WERI-Rb-1 (cell line): ENCODE measurements around the gene CNN2.

Experiments used
- DNase-seq: peaks from one replicate; pipeline ENCODE4 v3.0.0-alpha.2; 2020
- H3K27ac ChIP-seq: fragments of 250-450 bp; sonication (Bioruptor Pico); 2 replicates; pipeline ENCODE4 v1.5.1; 2020; ENCODE audit warnings: mild to moderate bottlenecking, moderate library complexity
- H3K27me3 ChIP-seq: fragments of 250-450 bp; sonication (Bioruptor Pico); 2 replicates; pipeline ENCODE4 v1.5.1; 2021; ENCODE audit warnings: mild to moderate bottlenecking, low read depth, moderate library complexity; ENCODE audit not compliant: insufficient read depth, severe bottlenecking
- H3K36me3 ChIP-seq: fragments of 250-450 bp; sonication (Bioruptor Pico); 2 replicates; pipeline ENCODE4 v1.5.1; 2020; ENCODE audit warnings: mild to moderate bottlenecking, moderate library complexity
- H3K4me3 ChIP-seq: 2 replicates; pipeline ENCODE4 v1.5.1; 2011; ENCODE audit warnings: low read depth, mild to moderate bottlenecking, control low read depth, low read length
- H3K9me3 ChIP-seq: fragments of 250-450 bp; sonication (Bioruptor Pico); 2 replicates; pipeline ENCODE4 v1.5.1; 2021; ENCODE audit warnings: mild to moderate bottlenecking, moderate library complexity; ENCODE audit not compliant: severe bottlenecking
- CTCF ChIP-seq: IDR thresholded peaks from 2 replicates; pipeline ENCODE4 v1.5.1; 2011; ENCODE audit warnings: low read depth, mild to moderate bottlenecking, control low read depth, inconsistent platforms, low read length

Gene CNN2

DNA sequence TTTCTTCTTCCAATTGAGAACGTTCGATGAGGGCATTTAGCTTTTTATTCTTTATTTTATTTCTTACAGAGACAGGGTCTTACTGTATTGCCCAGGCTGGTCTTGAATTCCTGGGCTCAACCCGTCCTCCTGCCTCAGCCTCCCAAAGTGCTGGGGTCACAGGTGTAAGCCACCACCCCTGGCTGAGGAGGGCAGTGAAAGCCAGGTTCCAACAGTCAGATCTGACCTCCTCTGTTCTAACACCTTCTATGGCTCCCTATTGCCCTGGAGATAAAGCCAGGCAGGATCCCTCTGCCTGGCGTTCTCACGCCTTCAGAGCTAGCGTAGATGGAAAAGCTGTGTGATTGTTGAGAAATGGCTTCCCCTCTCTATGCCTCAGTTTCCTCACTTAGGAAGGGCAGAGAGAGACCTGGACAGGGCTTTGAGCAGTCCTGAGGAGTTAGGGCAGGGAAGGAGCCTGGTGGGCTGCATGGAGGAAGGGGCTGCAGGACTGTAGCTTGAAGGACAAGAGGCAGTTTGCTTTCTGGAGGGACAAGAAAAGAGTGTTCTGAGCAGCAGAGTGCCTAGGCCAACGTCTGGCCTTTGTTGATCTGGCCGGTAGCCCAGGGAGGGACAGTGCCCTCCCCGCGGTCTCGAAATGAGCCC is 46.1 kb downstream of the CNN2 start:
- H3K36me3 ChIP-seq = no peaks in the 10 kb centered on the region

GRCh38 chr19:1073063-1073955 is 46.9 kb downstream of the CNN2 start:
- Histone ChIP-seq H3K9me3 (no peaks in the 10 kb centered on the region), H3K27ac (no peak overlapping the region), H3K27me3 (no peaks in the 10 kb centered on the region), H3K4me3 (no peak overlapping the region), H3K36me3 (no peaks in the 10 kb centered on the region)
- no peak for TF ChIP-seq CTCF
- no peak for DNase-seq

More for the DNA sequence above, 46.1 kb downstream of the CNN2 start:
- no peaks in the 10 kb centered on the region for H3K27me3 ChIP-seq
- no peak overlapping the region for H3K27ac ChIP-seq
- H3K9me3 ChIP-seq = no peaks in the 10 kb centered on the region
- no peak overlapping the region for H3K4me3 ChIP-seq
- DNase-seq = no peak
- no peak for TF ChIP-seq CTCF

GRCh38 chr19:1073956-1074517 is 47.6 kb downstream of the CNN2 start:
- no peaks in the 10 kb centered on the region for H3K36me3 ChIP-seq
- DNase-seq = no peak
- H3K9me3 ChIP-seq = no peaks in the 10 kb centered on the region
- no peaks in the 10 kb centered on the region for H3K27me3 ChIP-seq
- H3K4me3 ChIP-seq = no peak overlapping the region
- TF ChIP-seq CTCF = no peak
- no peak overlapping the region for H3K27ac ChIP-seq

DNA sequence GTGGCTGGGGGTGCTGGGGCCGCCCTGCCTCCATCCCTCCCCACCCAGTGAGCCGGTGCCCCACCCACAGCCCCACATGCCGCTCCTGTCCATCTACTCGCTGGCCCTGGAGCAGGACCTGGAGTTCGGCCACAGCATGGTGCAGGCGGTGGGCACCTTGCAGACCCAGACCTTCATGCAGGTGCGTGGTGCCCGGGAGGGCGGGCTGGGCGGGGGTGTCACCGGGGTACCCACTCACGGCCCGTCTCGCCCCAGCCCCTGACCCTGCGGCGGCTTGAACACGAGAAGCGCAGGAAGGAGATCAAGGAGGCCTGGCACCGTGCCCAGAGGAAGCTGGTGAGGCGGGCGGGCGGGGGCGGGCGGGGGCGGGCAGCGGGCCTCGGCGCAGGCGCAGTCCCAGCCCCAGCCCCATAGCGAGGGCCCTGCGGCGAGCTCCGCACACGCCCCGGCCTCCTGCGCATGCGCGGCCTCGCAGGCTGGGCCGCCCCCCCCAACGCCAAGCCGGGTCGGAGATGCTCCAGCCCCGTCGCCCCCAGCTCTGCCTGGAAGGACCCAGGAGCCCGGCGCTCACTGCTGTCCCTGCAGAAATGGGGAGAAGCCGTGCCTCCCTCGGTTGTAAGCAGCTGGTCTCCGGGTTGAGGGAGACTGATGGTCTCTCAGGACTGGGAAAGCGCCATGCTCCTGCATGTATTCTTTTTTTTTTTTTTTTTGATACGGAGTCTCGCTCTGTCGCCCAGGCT is 48.3 kb downstream of the CNN2 start:
- Histone ChIP-seq H3K27me3 (no peaks in the 10 kb centered on the region), H3K27ac (no peak overlapping the region), H3K4me3 (no peak overlapping the region), H3K36me3 (no peaks in the 10 kb centered on the region), H3K9me3 (no peaks in the 10 kb centered on the region)
- no peak for DNase-seq
- no peak for TF ChIP-seq CTCF

DNA sequence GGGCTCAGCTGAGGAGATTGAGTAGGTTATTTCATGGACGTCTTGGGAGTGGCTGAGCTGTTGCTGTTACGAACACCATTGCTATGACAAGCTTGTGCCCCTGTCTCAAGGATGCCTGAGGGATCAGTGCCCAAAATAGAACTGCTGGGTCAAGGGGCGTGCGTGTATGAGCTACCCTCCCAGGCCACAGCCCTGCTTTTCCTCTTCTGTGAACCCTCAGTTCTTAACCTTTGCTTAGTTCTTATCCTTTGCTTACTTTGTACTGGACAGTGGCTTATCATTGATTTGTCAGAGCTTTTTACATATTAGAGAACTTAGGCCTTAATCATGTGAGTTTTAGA is 49.6 kb downstream of the CNN2 start:
- Histone ChIP-seq H3K27me3 (no peaks in the 10 kb centered on the region), H3K4me3 (no peak overlapping the region), H3K27ac (no peak overlapping the region), H3K36me3 (no peaks in the 10 kb centered on the region; the same call in 1 of the 2 replicates), H3K9me3 (no peaks in the 10 kb centered on the region)
- DNase-seq = no peak
- no peak for TF ChIP-seq CTCF
